Fibroblast of pulmonary artery (primary cell): Measurements from ENCODE around the gene SPATS2.
A peak's percentile ranks its signal among the peaks of the same experiment; 100 is the strongest.

Experiments used
- DNase-seq: peaks from one replicate; pipeline ENCODE4 v3.0.0-alpha.2; 2010; ENCODE audit warnings: low read depth
- H3K4me3 ChIP-seq: replicated peaks from 2 replicates; pipeline ENCODE4 v1.5.1; 2011; ENCODE audit warnings: low read depth, mild to moderate bottlenecking, control low read depth, low read length, moderate library complexity
- TF ChIP-seq, protein P1 (sequence below): IDR thresholded peaks from 2 replicates; pipeline ENCODE4 v1.5.1; 2011; ENCODE audit warnings: mild to moderate bottlenecking, control low read depth, low read length, inconsistent platforms; ENCODE audit errors: missing control alignments

SPATS2 gene

GRCh38 chr12:49521389-49521788, 154.1 kb downstream of the SPATS2 start:
- TF ChIP-seq, protein P1, sequence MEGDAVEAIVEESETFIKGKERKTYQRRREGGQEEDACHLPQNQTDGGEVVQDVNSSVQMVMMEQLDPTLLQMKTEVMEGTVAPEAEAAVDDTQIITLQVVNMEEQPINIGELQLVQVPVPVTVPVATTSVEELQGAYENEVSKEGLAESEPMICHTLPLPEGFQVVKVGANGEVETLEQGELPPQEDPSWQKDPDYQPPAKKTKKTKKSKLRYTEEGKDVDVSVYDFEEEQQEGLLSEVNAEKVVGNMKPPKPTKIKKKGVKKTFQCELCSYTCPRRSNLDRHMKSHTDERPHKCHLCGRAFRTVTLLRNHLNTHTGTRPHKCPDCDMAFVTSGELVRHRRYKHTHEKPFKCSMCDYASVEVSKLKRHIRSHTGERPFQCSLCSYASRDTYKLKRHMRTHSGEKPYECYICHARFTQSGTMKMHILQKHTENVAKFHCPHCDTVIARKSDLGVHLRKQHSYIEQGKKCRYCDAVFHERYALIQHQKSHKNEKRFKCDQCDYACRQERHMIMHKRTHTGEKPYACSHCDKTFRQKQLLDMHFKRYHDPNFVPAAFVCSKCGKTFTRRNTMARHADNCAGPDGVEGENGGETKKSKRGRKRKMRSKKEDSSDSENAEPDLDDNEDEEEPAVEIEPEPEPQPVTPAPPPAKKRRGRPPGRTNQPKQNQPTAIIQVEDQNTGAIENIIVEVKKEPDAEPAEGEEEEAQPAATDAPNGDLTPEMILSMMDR: no peak
- no peak overlapping the region for H3K4me3 ChIP-seq
- no peak for DNase-seq

GRCh38 chr12:49524660-49525324, 157.5 kb downstream of the SPATS2 start:
- TF ChIP-seq, protein P1: no peak
- DNase-seq: peak; percentile 60
- no peak overlapping the region for H3K4me3 ChIP-seq

DNA sequence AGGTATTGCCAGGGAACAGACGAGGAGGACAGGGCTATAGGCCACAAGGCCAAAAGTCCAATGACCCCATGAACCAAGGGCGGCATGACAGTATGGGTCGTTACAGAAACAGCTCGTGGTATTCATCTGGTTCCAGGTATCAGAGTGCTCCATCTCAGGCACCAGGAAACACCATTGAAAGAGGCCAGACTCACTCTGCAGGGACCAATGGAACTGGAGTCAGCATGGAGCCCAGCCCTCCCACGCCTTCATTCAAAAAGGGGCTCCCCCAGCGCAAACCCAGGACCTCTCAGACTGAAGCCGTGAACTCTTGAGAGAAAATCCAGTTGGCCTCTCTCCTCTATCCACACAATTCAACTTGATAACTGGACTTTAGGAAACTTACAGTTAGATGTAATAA, 158.7 kb downstream of the SPATS2 start:
- no peak for DNase-seq
- H3K4me3 ChIP-seq: no peak overlapping the region
- TF ChIP-seq, protein P1: no peak

GRCh38 chr12:49527361-49528130, 160.3 kb downstream of the SPATS2 start:
- no peak for DNase-seq
- H3K4me3 ChIP-seq: no peak overlapping the region
- TF ChIP-seq, protein P1: no peak

DNA sequence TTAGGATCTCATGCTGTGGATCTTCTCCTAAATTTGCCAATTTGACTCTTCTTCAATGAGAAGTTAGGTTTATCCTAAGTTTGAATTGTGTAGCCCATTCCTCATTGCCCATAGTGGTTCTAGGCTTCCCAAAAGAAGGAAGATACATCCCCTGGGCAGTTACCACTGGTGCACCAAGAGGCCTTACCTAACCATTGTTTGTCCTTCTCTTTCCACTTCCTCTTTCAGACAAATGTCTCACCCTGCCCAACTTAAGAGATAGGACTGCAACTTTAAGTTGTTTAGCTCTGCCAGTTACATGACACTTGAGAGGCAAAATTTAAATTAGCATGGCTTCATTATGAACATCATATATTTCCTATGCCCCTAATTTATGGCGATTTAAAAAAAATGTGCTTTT, 162.2 kb downstream of the SPATS2 start:
- H3K4me3 ChIP-seq: no peak overlapping the region
- no peak for DNase-seq
- TF ChIP-seq, protein P1: no peak

DNA sequence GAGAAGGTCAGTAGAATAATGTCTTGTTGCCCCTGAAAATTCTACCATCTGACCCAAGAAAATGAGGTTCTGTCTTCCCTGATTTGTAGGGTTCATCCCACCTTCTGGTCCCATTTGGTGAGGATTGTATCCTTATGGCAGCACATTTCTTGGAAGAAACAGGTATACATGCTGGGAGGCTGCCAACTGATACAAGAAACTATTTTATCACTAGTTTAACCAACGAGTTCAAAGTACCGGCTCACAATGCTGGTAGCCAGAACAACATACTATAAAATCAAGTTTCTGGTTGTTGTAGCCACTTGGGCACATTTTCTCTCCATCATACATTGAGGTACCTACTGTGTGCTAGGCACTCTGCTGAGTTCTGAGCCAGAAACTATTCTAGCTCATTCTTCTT, 164.5 kb downstream of the SPATS2 start:
- TF ChIP-seq, protein P1: no peak
- no peak for DNase-seq
- no peak overlapping the region for H3K4me3 ChIP-seq
